Smooth muscle cell (in vitro differentiated cells): ENCODE results near the gene RAP1GDS1. TPM values are rescaled to one million over a fixed set of nuclear protein-coding genes. Genes with fewer than 3 reads are reported as not detected.

ENCODE experiments used
- DNase-seq: peaks from one replicate; lab custom pipeline; 2025; ENCODE audit not compliant: unreplicated experiment; lab: John Stamatoyannopoulos, UW
- H2AFZ ChIP-seq: fragments of 200-600 bp; sonication (generic); 2 replicates; pipeline ENCODE4 v1.6.0; 2016; ENCODE audit warnings: antibody characterized with exemption, low read depth, mild to moderate bottlenecking
- H3F3A ChIP-seq: fragments of 200-600 bp; sonication (generic); 2 replicates; pipeline ENCODE4 v1.6.0; 2017; ENCODE audit warnings: antibody characterized with exemption, low read depth
- H3K27ac ChIP-seq: fragments of 200-600 bp; sonication (generic); 2 replicates; pipeline ENCODE4 v1.5.1; 2016; ENCODE audit warnings: low read depth, mild to moderate bottlenecking
- H3K27me3 ChIP-seq: fragments of 200-600 bp; sonication (generic); 2 replicates; pipeline ENCODE4 v1.6.1; 2016; ENCODE audit warnings: low read depth, mild to moderate bottlenecking
- H3K36me3 ChIP-seq: fragments of 200-600 bp; sonication (generic); 2 replicates; pipeline ENCODE4 v1.5.1; 2016; ENCODE audit warnings: low read depth
- H3K4me1 ChIP-seq: fragments of 200-600 bp; sonication (generic); 2 replicates; pipeline ENCODE4 v1.5.1; 2016; ENCODE audit warnings: low read depth
- H3K4me2 ChIP-seq: fragments of 200-600 bp; sonication (generic); 2 replicates; pipeline ENCODE4 v1.6.0; 2016; ENCODE audit warnings: mild to moderate bottlenecking
- H3K4me3 ChIP-seq: fragments of 200-600 bp; sonication (generic); 2 replicates; pipeline ENCODE4 v1.5.1; 2016; ENCODE audit warnings: mild to moderate bottlenecking
- H3K79me2 ChIP-seq: fragments of 200-600 bp; sonication (generic); 2 replicates; pipeline ENCODE4 v1.6.0; 2016; ENCODE audit warnings: low read depth, mild to moderate bottlenecking
- H3K9ac ChIP-seq: fragments of 200-600 bp; sonication (generic); 2 replicates; pipeline ENCODE4 v1.6.0; 2016; ENCODE audit warnings: low read depth
- H3K9me3 ChIP-seq: fragments of 200-600 bp; sonication (generic); replicated peaks from 2 replicates; pipeline ENCODE4 v1.5.1; 2016; ENCODE audit warnings: low read depth
- H4K20me1 ChIP-seq: fragments of 200-600 bp; sonication (generic); 2 replicates; pipeline ENCODE4 v1.6.0; 2016; ENCODE audit warnings: low read depth
- CTCF ChIP-seq: fragments of 200-600 bp; sonication (generic); IDR thresholded peaks from 2 replicates; pipeline ENCODE4 v1.5.1; 2017; ENCODE audit warnings: borderline replicate concordance, mild to moderate bottlenecking, antibody characterized with exemption; ENCODE audit not compliant: insufficient read depth, poor library complexity, severe bottlenecking
- WGBS: methylation state at CpG from one replicate; pipeline ENCODE4 v1.1.7; 2016; ENCODE audit warnings: low lambda C conversion rate; 5-methylcytosine and 5-hydroxymethylcytosine counted together
- polyA plus RNA-seq: library from polyadenylated mRNA; unstranded; fragments of >200 nt; fragmentation: Nextera tagmentation; extraction: Ambion mirVana; gene quantifications from 2 replicates; pipeline ENCODE4 v1.2.1, GENCODE V29; 2016
- total RNA-seq: library from RNA; depleted of rRNA; stranded (reverse); fragments of >200 nt; gene quantifications from 2 replicates; pipeline ENCODE4 v1.2.3, GENCODE V29; 2014

RAP1GDS1 gene
- total and polyA plus RNA-seq, 2 experiments from 2014 or later = 28.4 to 67.9 TPM

DNA sequence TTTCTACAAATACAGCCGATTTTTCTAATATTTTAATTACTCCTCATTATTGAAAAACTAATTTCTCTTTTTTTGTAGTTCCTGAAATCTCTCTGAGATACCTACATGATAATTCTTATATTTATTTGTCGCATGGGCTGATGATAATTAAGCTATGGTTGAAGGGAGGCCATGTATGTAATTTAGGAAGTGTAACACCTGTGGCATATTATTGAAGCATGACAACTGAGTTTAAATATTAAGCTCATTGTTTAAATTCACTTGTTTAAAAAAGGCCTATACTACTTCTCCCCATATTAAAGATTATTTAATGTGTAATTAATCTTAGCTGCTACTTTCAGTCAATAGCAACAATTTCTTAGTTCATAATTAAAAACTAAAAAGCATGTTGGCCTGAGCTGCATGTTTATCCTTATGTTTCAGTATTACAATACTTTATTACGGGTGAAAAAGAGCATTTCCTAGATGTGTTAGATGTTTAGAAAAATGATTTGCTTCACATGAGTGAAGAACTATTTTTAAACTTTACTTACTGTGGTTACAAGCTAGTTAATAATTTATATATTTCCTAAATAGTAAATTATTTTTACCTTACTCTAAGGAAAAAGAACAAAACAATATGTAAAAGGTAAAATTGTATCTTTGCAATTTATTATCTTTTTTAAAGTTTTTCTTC, 122.4 kb downstream of the RAP1GDS1 start:
- DNase-seq = no peak
- Histone ChIP-seq H3K9me3 (no peaks in the 10 kb centered on the region), H3K27ac (no peak overlapping the region), H3K27me3 (no peaks in the 10 kb centered on the region), H3K4me2 (no peak overlapping the region), H4K20me1 (no peaks in the 10 kb centered on the region), H3F3A (no peaks in the 10 kb centered on the region), H3K4me3 (no peak overlapping the region), H2AFZ (no peak overlapping the region), H3K9ac (no peak overlapping the region), H3K36me3 (no peaks in the 10 kb centered on the region), H3K4me1 (no peaks in the 10 kb centered on the region), H3K79me2 (no peaks in the 10 kb centered on the region)
- no peak for TF ChIP-seq CTCF
- 94% methylated on average over 3 of the region's 3 CpGs for WGBS

DNA sequence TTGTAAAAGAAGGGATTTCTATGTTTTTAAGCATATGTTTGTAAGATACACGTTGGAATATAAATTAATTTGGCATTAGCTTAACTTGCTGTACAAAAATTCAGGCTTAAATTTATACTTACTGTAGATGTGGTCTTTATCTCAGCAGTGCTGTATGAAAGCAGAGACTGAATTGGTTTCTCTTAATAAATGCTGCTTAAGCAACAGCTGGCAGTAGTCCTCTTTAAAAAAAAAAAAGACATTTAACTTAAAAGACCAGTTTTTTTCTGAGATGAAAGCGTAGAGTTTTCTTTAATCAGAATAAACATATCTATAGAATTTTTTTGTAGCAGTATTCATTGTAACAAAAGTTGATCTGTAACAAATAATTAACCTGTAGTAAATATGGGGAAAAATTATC, 124.6 kb downstream of the RAP1GDS1 start:
- Histone ChIP-seq H3K9me3 (no peaks in the 10 kb centered on the region), H3K79me2 (no peaks in the 10 kb centered on the region), H4K20me1 (no peaks in the 10 kb centered on the region), H3K4me1 (no peaks in the 10 kb centered on the region), H3K4me2 (no peak overlapping the region), H2AFZ (no peak overlapping the region), H3K4me3 (no peak overlapping the region), H3K27me3 (no peaks in the 10 kb centered on the region), H3F3A (no peaks in the 10 kb centered on the region), H3K36me3 (no peaks in the 10 kb centered on the region), H3K9ac (no peak overlapping the region), H3K27ac (no peak overlapping the region)
- no peak for DNase-seq
- TF ChIP-seq CTCF = no peak
- 96% methylated on average over 2 of the region's 2 CpGs for WGBS

DNA sequence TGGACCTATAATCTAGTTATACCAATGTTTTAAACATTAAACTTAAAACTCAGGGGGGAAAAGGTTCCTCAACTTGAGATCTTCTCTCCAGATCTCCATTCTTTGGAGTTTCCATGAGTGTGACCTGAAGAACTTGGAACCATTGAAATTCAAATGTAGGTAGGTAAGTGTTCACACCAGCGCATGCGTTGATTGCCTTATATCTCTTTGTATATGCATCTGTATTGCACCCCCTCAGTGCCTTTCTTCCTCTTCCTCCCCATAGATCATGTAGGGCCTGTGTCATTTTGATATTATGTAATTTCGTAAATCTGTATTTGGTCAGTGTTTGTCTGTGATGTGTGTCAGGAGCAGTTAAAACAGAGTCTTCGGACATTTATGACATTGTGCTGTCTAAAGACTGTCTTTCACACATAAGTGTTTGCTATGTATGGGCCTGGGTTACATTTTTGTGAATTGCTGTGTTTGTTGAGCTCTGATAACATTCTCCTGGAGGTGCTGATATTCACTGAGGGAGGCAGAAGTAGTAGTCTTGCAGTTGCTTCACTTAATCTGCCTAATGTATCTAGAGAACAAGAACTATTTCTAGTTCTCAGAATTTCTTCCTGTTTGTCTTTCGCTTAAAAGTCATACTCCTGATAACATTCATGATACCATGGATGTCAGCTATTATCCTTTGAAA, 126.3 kb downstream of the RAP1GDS1 start:
- H3K27me3 ChIP-seq = no peaks in the 10 kb centered on the region
- H2AFZ ChIP-seq = no peak overlapping the region
- H3K36me3 ChIP-seq = no peaks in the 10 kb centered on the region
- H3K9ac ChIP-seq = no peak overlapping the region
- 92% methylated on average over 5 of the region's 5 CpGs for WGBS
- no peak overlapping the region for H3K4me2 ChIP-seq
- no peaks in the 10 kb centered on the region for H3K9me3 ChIP-seq
- H3K4me1 ChIP-seq = no peaks in the 10 kb centered on the region
- TF ChIP-seq CTCF = no peak
- no peaks in the 10 kb centered on the region for H3F3A ChIP-seq
- H4K20me1 ChIP-seq = no peaks in the 10 kb centered on the region
- no peak overlapping the region for H3K4me3 ChIP-seq
- H3K27ac ChIP-seq = no peak overlapping the region
- H3K79me2 ChIP-seq = no peaks in the 10 kb centered on the region
- DNase-seq = no peak

- peaks cover 4% of the 10 kb centered on the region for H3K36me3 ChIP-seq
- no peak overlapping the region for H3K27ac ChIP-seq
- no peaks in the 10 kb centered on the region for H3K9me3 ChIP-seq
- no peaks in the 10 kb centered on the region for H3K79me2 ChIP-seq
- no peaks in the 10 kb centered on the region for H4K20me1 ChIP-seq
- H3K4me2 ChIP-seq = no peak overlapping the region
- WGBS = 98% methylated on average over 1 of the region's 1 CpG
- H2AFZ ChIP-seq = no peak overlapping the region
- no peaks in the 10 kb centered on the region for H3K27me3 ChIP-seq
- DNase-seq = no peak
- no peaks in the 10 kb centered on the region for H3K4me1 ChIP-seq
- H3K9ac ChIP-seq = no peak overlapping the region
- no peaks in the 10 kb centered on the region for H3F3A ChIP-seq
- no peak for TF ChIP-seq CTCF
- no peak overlapping the region for H3K4me3 ChIP-seq
Observed at GRCh38 chr4:98394134-98394533, 132.9 kb downstream of the RAP1GDS1 start.
